ENCODE data around the gene ELOVL7. TPM values are rescaled to one million over a fixed set of nuclear protein-coding genes. Genes with fewer than 3 reads are reported as not detected.

Gene ELOVL7
- total RNA-seq, 4 donors from 2014 or later: 1.2 to 7.0 (median 5.3) TPM

DNA sequence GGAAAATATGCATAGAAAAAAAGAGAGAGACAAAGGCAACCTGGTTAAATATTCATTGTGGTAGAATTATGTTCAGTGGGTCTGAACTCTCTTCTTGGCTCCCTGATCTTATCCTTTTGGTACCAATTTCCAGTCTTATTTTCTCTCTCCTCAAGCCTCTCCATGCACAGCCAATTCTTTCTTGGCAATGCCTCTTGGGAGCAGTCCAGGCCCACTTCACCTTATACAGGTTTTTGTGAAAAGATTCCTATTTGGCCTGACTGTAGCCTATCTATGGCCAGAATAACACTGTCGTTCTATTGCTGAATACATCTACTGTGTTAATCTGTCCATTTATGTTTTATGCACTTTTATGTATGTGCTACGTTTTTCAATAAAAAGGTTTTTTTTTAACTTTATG, 2.7 kb downstream of the ELOVL7 start:
- 85% methylated on average over 2 of the region's 2 CpGs for WGBS
- intact Hi-C loops (cut with DNase I): no loop called here
- Histone ChIP-seq H3K27me3 (peaks cover 0 to 53% (median 3%) of the 10 kb centered on the region in 4 donors), H3K36me3 (no peaks in the 10 kb centered on the region), H3K27ac (replicated peaks in 1 of 4) (no peak overlapping the region), H3K9me3 (no peaks in the 10 kb centered on the region), H3K4me3 (no peak overlapping the region), H3K4me1 (peaks cover 4 to 22% (median 17%) of the 10 kb centered on the region in 4 donors)
- TF ChIP-seq POLR2AphosphoS5 (IDR thresholded peaks at IDR 0.05): no peak
- no peak for TF ChIP-seq EP300 (IDR thresholded peaks at IDR 0.05)
- no peak for DNase-seq (ENCODE audit: extremely low spot score)

- 35% methylated on average over 3 of the region's 3 CpGs for WGBS
- intact Hi-C loops (cut with DNase I): no loop called here
- no peak overlapping the region for H3K27ac ChIP-seq (replicated peaks in 1 of 4)
- no peaks in the 10 kb centered on the region for H3K9me3 ChIP-seq
- no peaks in the 10 kb centered on the region for H3K36me3 ChIP-seq
- H3K4me3 ChIP-seq: no peak overlapping the region
- H3K27me3 ChIP-seq: peaks cover 0 to 17% (median 0%) of the 10 kb centered on the region in 4 donors
- no peak for DNase-seq (ENCODE audit: extremely low spot score)
- no peak for TF ChIP-seq CTCF (IDR thresholded peaks at IDR 0.05)
- no peak for TF ChIP-seq EP300 (IDR thresholded peaks at IDR 0.05)
- no peak for TF ChIP-seq POLR2AphosphoS5 (IDR thresholded peaks at IDR 0.05)
- no peak for TF ChIP-seq POLR2A (IDR thresholded peaks at IDR 0.05; ENCODE audit: low read depth)
- H3K4me1 ChIP-seq: no peaks in the 10 kb centered on the region
Measured at GRCh38 chr5:60836131-60836530, 7.9 kb downstream of the ELOVL7 start.

DNA sequence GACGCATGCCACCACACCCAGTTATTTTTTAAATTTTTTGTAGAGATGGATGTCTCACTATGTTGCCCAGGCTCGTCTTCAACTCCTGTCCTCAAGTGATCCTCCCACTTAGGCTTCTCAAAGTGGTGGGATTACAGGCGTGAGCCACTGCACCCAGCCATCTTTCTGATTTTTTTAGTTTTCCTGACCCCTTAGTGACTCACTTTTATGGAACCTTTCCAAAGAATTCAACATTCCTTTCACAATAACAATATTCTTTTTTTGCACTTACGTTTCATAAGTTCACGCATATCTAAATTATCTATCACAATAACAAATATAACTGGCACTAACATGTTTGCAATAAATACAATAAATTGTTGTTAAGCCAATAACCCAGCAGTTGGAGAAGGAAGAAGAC, 8.5 kb downstream of the ELOVL7 start:
- H3K4me1 ChIP-seq: no peaks in the 10 kb centered on the region
- 65% methylated on average over 5 of the region's 5 CpGs for WGBS
- TF ChIP-seq POLR2AphosphoS5 (IDR thresholded peaks at IDR 0.05) (no peak), EP300 (IDR thresholded peaks at IDR 0.05) (no peak), POLR2A (IDR thresholded peaks at IDR 0.05; ENCODE audit: low read depth) (no peak), CTCF (IDR thresholded peaks at IDR 0.05) (no peak)
- no peak overlapping the region for H3K4me3 ChIP-seq
- DNase-seq (ENCODE audit: extremely low spot score): no peak
- H3K9me3 ChIP-seq: no peaks in the 10 kb centered on the region
- H3K27ac ChIP-seq (replicated peaks in 1 of 4): no peak overlapping the region
- intact Hi-C loops (cut with DNase I): no loop called here
- H3K36me3 ChIP-seq: no peaks in the 10 kb centered on the region
- H3K27me3 ChIP-seq: peaks cover 0 to 17% (median 0%) of the 10 kb centered on the region in 4 donors

DNA sequence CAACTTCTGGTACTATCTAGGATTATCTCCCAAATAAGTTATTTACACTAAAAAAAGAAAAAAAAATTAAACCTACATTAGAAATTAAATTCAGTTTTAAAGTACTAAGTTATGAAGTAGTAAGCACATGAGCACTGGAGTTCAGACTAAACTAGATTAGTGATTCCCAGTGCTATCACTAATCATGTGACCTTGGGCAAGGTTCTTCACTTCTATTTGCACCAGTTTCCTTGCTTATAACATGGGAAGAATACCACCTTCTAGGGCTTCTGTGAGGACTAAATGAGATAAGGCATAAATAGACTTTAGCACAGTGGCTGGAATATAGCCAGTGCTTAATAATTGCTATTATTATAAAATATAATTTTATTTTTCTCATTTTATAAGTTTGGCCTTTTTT, 10.5 kb downstream of the ELOVL7 start:
- no peaks in the 10 kb centered on the region for H3K36me3 ChIP-seq
- intact Hi-C loops (cut with DNase I): no loop called here
- H3K27me3 ChIP-seq: peaks cover 0 to 2% (median 0%) of the 10 kb centered on the region in 4 donors
- H3K27ac ChIP-seq (replicated peaks in 1 of 4): no peak overlapping the region
- H3K4me1 ChIP-seq: no peaks in the 10 kb centered on the region
- no peak for DNase-seq (ENCODE audit: extremely low spot score)
- TF ChIP-seq CTCF (IDR thresholded peaks at IDR 0.05): no peak
- no peak for TF ChIP-seq EP300 (IDR thresholded peaks at IDR 0.05)
- no peak for TF ChIP-seq POLR2AphosphoS5 (IDR thresholded peaks at IDR 0.05)
- no peak for TF ChIP-seq POLR2A (IDR thresholded peaks at IDR 0.05; ENCODE audit: low read depth)
- no peaks in the 10 kb centered on the region for H3K9me3 ChIP-seq
- H3K4me3 ChIP-seq: no peak overlapping the region

- Histone ChIP-seq H3K27ac (replicated peaks in 1 of 4) (no peak overlapping the region), H3K9me3 (no peaks in the 10 kb centered on the region), H3K36me3 (no peaks in the 10 kb centered on the region), H3K27me3 (no peaks in the 10 kb centered on the region), H3K4me3 (no peak overlapping the region), H3K4me1 (no peaks in the 10 kb centered on the region)
- DNase-seq (ENCODE audit: extremely low spot score): no peak
- TF ChIP-seq POLR2AphosphoS5 (IDR thresholded peaks at IDR 0.05): no peak
- no peak for TF ChIP-seq EP300 (IDR thresholded peaks at IDR 0.05)
- TF ChIP-seq CTCF (IDR thresholded peaks at IDR 0.05): no peak
- TF ChIP-seq POLR2A (IDR thresholded peaks at IDR 0.05; ENCODE audit: low read depth): no peak
- intact Hi-C loops (cut with DNase I): no loop called here
Measured at GRCh38 chr5:60830581-60831127, 13.4 kb downstream of the ELOVL7 start.

Measured in esophagus muscularis mucosa (tissue), 4 donors.